ENCODE results near the gene SIM1.

Gene SIM1

DNA sequence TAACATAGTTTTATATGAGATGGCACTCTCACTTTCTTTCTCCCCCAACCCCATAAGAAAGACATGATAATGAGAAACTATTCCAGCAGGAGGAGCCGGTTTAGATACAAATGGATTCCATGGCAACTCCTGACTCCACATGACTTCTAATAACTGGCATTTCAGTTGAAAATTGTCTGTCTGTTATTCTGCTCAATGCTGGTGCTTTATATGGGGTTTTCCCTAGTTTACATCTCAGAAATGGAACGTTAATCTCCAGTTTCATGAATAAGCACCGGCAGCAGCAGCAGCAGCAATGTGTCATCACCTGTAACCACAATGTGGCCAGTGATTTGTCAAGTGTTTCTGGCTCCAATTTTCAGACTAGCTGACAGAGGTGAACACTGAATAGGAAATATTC is 8.0 kb upstream of the SIM1 start:
- peak; percentile 69 for DNase-seq (ENCODE audit: low spot score)
- in situ Hi-C loops (cut with MboI; ENCODE audit: low pct_unique_long_range_greater_than_20kb, low sequenced_read_pairs, unreplicated experiment), result loop anchor here (25.0 kb wide), 1 partner anchor 1635 kb away; the partner anchor contains the start of gene POU3F2
- TF ChIP-seq, protein P1, sequence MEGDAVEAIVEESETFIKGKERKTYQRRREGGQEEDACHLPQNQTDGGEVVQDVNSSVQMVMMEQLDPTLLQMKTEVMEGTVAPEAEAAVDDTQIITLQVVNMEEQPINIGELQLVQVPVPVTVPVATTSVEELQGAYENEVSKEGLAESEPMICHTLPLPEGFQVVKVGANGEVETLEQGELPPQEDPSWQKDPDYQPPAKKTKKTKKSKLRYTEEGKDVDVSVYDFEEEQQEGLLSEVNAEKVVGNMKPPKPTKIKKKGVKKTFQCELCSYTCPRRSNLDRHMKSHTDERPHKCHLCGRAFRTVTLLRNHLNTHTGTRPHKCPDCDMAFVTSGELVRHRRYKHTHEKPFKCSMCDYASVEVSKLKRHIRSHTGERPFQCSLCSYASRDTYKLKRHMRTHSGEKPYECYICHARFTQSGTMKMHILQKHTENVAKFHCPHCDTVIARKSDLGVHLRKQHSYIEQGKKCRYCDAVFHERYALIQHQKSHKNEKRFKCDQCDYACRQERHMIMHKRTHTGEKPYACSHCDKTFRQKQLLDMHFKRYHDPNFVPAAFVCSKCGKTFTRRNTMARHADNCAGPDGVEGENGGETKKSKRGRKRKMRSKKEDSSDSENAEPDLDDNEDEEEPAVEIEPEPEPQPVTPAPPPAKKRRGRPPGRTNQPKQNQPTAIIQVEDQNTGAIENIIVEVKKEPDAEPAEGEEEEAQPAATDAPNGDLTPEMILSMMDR (IDR thresholded peaks at IDR 0.05; ENCODE audit: extremely low read depth, insufficient read depth, missing control alignments), result no peak

DNA sequence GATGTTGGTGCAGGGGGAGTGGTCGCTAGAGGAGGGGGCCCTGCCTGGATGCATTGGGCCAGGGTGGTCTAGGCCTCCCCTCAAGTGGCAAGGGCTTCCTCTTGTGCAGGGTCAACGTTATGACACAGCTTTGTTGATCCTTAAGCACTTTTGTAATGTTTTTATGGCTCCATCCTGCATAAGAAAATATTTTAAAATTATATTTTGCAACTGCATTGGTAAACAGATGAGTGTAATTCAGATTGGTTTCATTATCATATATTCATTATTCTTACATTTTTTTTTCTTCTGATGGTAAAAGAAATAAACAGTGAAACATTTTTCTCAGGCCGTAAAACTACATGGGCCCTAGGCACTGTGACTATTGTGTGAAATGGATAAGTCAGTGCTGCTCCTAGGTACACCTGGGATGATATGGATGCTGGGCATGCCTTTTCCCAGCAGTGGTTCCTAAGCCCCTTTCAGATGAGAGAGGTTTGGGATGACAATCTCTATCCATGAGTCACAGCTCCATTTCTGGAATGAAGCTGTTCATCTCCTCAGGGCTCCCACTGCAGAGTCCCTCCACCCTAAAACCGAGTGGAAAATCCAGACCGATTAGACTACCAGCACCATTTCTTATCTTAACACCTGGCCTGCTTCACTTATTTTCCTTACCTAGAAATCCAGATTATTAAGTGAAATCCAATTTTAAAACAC is 5.8 kb upstream of the SIM1 start:
- TF ChIP-seq, protein P1 (IDR thresholded peaks at IDR 0.05; ENCODE audit: extremely low read depth, insufficient read depth, missing control alignments), result no peak
- in situ Hi-C loops (cut with MboI; ENCODE audit: low pct_unique_long_range_greater_than_20kb, low sequenced_read_pairs, unreplicated experiment), result loop anchor here (25.0 kb wide), 1 partner anchor 1633 kb away; the partner anchor contains the start of gene POU3F2
- DNase-seq (ENCODE audit: low spot score), result peak; percentile 4

DNA sequence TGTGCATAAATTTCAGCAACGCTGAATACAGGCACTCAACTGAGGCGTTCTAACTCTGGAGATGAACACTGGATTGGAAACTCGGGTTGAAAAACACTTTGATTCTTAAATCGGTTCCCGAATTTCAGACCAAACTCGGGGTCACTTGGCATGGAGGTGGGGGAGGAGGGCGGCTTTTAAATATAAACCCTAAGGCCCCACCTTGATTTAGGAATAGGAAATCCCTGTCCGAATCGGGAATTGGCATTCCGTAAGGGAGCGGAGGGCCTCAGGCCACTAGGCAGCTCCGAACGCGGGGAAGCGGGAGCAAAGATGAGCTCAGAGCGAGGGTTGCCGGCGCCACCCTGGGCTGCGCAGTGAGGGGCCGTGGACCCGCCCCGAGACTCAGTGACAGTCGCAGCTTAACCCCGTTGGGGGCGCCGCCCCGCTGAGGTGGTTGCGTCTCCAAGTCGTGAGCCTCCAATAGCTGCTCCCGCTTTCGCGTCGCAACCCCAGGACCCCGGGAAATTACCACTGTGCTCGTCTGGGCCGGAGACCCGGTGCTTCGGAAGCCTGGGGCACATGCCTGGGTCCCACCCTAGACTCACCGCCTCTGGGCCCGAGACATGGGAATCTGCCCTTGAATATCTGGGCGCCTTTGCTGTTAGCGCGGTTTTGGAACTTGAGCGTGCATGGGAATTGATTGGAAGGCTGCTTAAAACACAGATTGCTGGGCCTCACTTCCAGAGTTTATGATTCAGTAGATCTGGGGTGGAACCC is 4.6 kb upstream of the SIM1 start:
- in situ Hi-C loops (cut with MboI; ENCODE audit: low pct_unique_long_range_greater_than_20kb, low sequenced_read_pairs, unreplicated experiment), result loop anchor here (25.0 kb wide), 1 partner anchor 1632 kb away; the partner anchor contains the start of gene POU3F2
- TF ChIP-seq, protein P1 (IDR thresholded peaks at IDR 0.05; ENCODE audit: extremely low read depth, insufficient read depth, missing control alignments), result no peak
- DNase-seq (ENCODE audit: low spot score), result no peak

DNA sequence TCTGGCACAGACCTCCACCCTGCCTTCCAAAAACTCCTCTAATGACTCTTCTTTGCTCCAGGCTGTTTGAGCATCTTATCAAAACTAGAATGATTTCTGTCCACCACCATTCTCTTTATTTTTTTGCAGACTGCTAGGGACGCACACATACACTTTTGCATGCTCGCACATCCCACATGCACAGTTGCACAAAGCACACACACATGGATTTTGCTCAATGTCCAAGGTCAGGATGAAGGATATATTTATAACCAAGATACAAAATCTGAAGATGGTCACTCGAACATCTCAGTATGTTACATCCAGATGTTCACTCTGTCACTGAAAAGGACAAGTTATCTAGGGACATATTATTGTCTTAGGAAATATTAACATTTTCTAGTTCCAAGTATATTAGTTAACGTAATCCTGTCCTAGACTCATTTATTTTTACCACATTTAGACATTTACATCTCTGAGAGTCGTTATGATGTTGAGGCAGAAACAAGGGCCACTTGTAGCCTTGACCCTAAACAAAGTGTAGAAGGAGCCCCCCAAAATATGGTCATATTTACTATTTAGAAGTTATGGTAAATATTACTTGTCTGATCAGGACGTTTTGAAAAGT is 3.4 kb upstream of the SIM1 start:
- in situ Hi-C loops (cut with MboI; ENCODE audit: low pct_unique_long_range_greater_than_20kb, low sequenced_read_pairs, unreplicated experiment), result loop anchor here (25.0 kb wide), 1 partner anchor 1631 kb away; the partner anchor contains the start of gene POU3F2
- TF ChIP-seq, protein P1 (IDR thresholded peaks at IDR 0.05; ENCODE audit: extremely low read depth, insufficient read depth, missing control alignments), result no peak
- DNase-seq (ENCODE audit: low spot score), result no peak

DNA sequence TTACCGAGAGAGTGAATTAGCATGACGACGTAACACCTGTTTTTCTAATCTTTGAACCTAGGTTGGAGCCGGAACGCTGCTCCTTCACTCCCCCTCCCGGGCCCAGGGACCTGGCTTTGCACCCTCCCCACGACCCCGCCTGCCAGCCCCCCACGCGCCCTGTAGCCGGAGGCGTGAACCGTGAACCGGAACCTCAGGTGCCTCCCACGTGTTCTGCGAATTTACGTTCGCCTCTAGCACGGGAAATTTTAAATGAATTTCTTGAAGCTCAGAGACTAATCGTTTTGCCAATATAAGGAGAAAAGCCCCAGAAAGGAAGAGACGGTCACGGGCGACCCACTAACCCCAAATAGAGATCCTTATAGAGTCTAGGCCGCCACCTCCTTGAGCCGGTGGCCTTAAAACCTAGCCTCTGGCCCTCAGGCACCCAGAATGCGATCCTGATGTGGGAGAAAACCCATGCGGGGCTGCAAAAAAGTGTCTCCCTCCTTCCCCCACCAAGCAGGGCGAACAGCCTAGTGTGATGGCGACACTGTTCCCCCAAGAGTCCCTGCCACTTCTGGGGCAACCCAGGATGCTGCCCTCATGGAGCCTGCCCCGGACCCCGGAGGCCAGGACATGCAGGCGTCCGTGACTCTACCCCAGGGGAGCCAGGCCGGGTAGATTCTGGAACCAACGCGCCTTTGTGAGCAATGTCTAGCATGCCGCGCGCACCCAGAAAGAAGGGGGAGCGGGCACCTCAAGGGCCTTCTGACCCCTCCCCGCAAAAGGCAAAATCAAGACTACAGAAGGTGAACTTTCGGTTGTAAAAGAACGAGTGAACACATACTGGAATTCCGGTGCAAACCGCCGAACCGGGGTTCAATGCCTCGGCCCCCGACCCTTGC is 2.7 kb upstream of the SIM1 start:
- no peak for DNase-seq (ENCODE audit: low spot score)
- TF ChIP-seq, protein P1 (IDR thresholded peaks at IDR 0.05; ENCODE audit: extremely low read depth, insufficient read depth, missing control alignments), result no peak
- in situ Hi-C loops (cut with MboI; ENCODE audit: low pct_unique_long_range_greater_than_20kb, low sequenced_read_pairs, unreplicated experiment), result loop anchor here (25.0 kb wide), 1 partner anchor 1630 kb away; the partner anchor contains the start of gene POU3F2

Measured in GM13977 (cell line).